K562 (cell line): Measurements from ENCODE around the gene ORC5.

ENCODE experiments used
- BCL6 ChIP-seq: fragments of 250-450 bp; sonication (Bioruptor Pico); IDR thresholded peaks from 2 replicates; pipeline ENCODE4 v1.4.0; 2020
- CTCF ChIP-seq, 3 experiments: IDR thresholded peaks in 2 of 3; conservative IDR thresholded peaks in 1 of 3; 2 replicates each; pipeline ENCODE4 v1.5.1; 2011 to 2012; ENCODE audit warnings: low read length in 3 of 3, mild to moderate bottlenecking in 3 of 3, control low read depth in 2 of 3, improper control_type of control experiment in 1 of 3, inconsistent platforms in 1 of 3, low read depth in 1 of 3, mixed read lengths in 1 of 3, moderate library complexity in 1 of 3; ENCODE audit not compliant: insufficient read depth in 2 of 3
- GABPA ChIP-seq: fragments of 200-800 bp; sonication (Bioruptor generic); conservative IDR thresholded peaks from 2 replicates; pipeline ENCODE4 v1.6.1; 2016; ENCODE audit warnings: low read depth, missing genetic modification characterization, missing compliant biosample characterization
- JUND ChIP-seq, 2 experiments: IDR thresholded peaks; 2 replicates in 1 of 2; 3 replicates in 1 of 2; pipeline ENCODE4 v1.6.1; 2011; ENCODE audit warnings: borderline replicate concordance in 2 of 2, low read depth in 2 of 2, low read length in 2 of 2, improper control_type of control experiment in 1 of 2, missing biosample characterization in 1 of 2, missing genetic modification characterization in 1 of 2, missing genetic modification reagents in 1 of 2
- PHF20 ChIP-seq: fragments of 450-650 bp; IDR thresholded peaks from 2 replicates; pipeline ENCODE4 v1.6.1; 2018; ENCODE audit not compliant: partially characterized antibody
- POLR2AphosphoS5 ChIP-seq: IDR thresholded peaks from 2 replicates; pipeline ENCODE4 v1.6.1; 2011; ENCODE audit warnings: mild to moderate bottlenecking, low read depth, low read length, moderate library complexity; ENCODE audit not compliant: control insufficient read depth, insufficient read depth
- SP1 ChIP-seq: sonication (generic); formaldehyde crosslinking; IDR thresholded peaks from 2 replicates; pipeline ENCODE4 v1.8.1; 2022; ENCODE audit warnings: mild to moderate bottlenecking, missing genetic modification reagents

GRCh38 chr7:104153287-104153686, 54.5 kb downstream of the ORC5 start:
- TF ChIP-seq JUND (IDR thresholded peaks at IDR 0.05; ENCODE audit: borderline replicate concordance, low read depth, low read length) (no peak), JUND (tag; IDR thresholded peaks at IDR 0.05; ENCODE audit: borderline replicate concordance, low read depth, low read length) (no peak), SP1 (no peak), POLR2AphosphoS5 (no peak), PHF20 (no peak), GABPA (no peak), BCL6 (no peak), CTCF (IDR thresholded peaks at IDR 0.05 in 2 of 3, conservative IDR thresholded peaks at IDR 0.05 in 1 of 3; ENCODE audit: insufficient read depth in 2 of 3, low read depth in 1 of 3, low read length in 3 of 3) (no peak)
